HuH-7 (cell line): Measurements from ENCODE around the gene PNPLA1.

Experiments used
- DNase-seq: peaks from one replicate; pipeline ENCODE4 v3.0.0; 2011; ENCODE audit warnings: low spot score

Gene PNPLA1

DNA sequence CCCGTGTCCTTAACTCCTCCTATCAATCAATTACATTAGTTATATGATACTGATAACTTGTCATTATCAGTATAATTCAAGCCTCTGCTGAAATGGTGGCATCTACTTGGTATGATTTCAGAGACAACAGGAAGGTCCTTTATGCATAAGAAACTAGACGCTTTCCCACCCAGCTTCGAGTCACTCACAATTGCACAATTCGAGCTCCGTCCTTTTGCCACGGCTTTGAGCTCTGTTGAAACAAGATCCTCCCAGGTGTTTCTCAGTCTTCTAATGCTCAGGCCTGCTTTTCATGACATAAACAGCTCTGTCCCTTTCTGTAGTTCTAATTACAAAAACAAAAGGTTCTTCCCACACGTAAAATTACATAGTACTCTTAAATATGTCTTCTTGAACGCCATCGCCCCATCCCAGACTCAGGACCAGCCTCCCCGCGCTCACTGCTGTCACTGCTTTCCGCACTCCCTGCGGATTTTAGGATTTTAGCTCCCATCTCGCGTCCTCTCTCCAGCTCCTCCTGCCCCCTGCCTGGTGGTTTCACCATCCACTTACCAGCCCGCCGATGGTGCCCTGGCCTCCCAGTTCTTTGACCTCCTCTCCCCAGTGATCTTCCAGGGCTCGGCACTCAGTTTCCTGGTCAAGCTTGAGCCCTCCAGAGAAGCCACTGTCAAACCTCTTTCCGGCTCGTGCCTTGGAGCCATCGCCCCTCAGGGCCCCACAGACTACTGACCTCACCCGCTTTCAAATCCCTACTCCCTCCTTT lies 23.2 kb upstream of the PNPLA1 start:
- no peak for DNase-seq

- DNase-seq = no peak
Observed at GRCh38 chr6:36247693-36248092, 22.2 kb upstream of the PNPLA1 start.

DNA sequence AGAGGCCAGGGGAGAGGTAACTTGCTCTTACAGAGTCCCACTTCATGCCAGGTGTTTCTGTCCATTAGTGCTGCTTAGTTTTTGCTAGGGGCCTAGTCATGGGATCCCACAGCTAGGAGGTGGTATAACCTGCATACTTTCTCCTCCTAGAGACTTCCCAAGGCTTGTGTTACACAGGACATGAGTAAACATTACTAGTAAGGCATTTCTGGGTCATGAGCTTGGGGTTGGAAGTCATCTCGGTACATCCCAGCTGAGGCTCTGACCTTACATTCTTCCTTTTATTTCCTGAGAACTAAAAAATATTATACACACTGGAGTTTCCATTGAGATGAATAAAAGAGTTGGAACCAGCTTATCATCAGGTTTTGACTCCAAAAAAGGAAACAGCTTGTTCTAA lies 20.9 kb upstream of the PNPLA1 start:
- peak; percentile 23 for DNase-seq

DNA sequence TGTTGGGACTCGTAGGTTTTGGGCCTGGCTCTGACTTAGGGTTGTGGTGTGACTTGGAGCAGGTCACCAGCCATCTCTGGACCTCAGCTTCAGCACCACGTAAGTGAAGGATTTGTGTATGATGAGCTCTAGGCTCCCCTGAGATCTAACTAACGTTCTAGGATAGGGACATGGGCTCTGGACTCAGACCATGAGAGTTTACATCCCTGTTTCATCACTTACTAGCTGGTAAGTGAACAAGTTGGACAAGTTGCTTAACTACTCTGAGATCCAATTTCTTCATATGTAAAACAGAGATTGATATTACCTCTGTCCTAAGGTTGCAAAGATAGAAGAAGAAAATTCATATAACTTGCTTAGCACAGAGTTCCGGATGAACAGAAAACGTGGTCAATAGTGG lies 20.3 kb upstream of the PNPLA1 start:
- no peak for DNase-seq

- no peak for DNase-seq
Observed at GRCh38 chr6:36252005-36252404, 17.9 kb upstream of the PNPLA1 start.

- DNase-seq = no peak
Observed at GRCh38 chr6:36263390-36264000, 6.4 kb upstream of the PNPLA1 start.

GRCh38 chr6:36265744-36266143 lies 4.1 kb upstream of the PNPLA1 start:
- DNase-seq = no peak

DNA sequence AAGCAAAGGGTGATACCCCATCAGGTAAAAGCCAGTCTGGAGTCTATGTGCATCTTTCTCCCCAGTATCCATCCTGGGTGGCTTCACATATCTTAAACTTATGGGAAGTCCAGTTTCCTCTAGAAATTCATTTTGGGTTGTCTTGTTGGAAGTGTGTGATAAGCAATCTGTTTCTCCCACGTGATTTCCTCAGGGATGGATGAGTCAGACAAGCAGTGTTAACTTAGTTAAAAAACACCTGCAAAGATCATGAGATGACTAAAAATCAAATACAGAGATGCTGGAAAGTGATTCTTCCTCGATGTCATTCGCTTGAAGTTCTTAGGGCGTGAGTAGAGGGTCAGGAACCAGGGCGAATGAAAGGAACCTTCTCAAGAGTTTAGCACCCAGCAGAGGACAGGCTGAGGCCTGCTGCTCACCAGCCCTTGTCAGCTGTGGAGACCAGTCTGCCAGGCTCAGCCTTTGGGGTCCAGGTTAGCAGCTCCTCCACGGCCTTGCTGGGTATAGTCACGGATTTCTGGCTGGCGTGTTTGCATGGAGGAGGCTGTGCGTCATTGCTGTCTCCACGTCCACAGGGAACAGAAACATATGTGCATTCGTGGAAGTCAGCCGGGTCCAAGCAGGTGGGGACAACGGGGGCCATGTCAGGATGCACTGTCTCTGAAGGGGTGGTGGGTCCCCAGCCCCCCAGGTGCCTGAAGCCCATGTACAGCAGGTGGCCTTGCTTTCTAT lies 2.8 kb upstream of the PNPLA1 start:
- DNase-seq = no peak

DNA sequence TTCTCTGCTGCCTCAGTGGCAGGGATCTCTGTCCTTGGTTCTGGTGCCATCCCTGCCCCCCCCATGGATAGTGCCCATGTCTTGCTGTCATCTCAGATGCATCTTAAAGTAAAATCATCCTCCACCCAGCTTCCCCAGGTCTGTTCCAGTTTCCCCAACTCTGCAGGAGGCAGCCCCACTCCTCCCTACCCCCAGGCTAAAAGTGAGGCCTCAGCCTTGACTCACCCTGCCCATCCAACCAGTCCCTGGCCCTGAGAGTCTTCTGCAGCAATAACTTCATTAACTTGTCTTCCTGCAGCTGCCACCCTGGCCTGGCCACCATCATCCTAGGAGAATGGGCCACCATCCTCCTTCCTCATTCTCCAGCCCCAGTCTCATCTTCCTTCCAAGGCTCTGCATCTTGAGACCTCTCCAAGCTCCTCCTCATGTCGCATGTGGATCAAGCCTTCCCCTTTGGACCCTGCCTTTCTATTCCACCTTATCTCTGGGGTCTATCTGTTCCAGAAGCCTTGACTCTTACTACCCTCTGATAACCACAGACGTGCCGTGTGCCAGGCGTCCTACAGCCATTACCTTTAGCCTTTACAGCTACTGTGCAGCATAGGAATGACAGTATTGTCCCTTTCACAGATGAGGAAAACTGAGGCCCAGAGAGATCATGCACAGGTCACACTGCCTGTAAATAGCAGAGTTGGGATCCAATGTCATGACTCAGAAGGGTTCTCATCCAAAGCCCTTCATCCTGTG lies 2.0 kb upstream of the PNPLA1 start:
- no peak for DNase-seq

GRCh38 chr6:36268478-36269275 lies 1.2 kb upstream of the PNPLA1 start:
- no peak for DNase-seq

- no peak for DNase-seq
Observed at GRCh38 chr6:36272234-36272633, 2.4 kb downstream of the PNPLA1 start.

DNA sequence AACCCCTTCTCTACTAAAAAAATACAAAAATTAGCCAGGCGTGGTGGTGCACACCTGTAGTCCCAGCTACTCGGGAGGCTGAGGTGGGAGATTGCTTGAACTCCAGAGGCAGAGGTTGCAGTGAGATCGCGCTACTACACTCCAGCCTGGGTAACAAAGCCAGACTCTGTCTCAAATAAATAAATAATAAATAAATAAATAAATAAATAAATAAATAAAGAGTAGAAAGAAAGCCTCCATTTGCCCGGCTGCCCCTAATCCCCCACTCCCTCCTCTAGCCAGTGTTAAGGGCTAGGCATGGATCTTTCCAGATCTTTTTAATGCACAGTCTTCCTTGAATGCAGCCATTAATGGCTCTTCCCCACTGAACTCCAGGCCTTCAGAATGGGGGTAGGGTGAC lies 3.2 kb downstream of the PNPLA1 start:
- no peak for DNase-seq

DNA sequence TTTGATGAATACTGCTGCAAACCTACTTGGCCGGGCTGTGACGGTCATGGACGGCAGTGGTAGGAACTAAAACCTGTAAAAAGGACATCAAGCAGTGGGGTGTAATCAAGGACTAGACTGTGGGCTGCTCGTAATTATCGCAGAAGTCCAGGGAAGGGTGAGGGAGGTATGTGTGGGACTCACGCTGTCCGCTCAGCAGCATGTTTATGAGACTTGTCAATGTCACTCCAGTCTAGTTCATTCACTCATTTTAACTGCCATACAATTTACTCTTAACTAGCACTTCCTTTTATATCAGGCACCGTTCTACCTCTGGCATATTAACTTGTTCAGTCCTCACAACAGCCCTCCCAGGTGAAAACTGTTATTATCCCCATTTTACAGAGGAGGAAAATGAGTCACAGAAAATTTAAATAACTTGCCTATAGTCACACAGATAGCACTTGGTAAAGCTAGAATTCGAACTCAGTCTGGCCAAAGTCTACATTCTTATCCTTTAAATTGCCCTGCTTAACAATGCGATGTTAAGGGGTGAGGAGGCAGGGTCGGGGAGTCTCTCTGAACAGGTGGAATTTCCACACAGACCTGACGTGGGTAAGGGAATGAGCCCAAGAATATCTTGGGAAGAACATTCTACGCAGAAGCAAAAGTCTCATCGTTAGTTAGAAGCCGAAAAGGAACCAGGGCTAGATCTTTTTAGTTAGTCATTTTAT lies 4.1 kb downstream of the PNPLA1 start:
- DNase-seq = no peak

GRCh38 chr6:36276581-36277536 lies 7.0 kb downstream of the PNPLA1 start:
- DNase-seq = no peak

GRCh38 chr6:36277946-36278470 lies 8.1 kb downstream of the PNPLA1 start:
- no peak for DNase-seq

DNA sequence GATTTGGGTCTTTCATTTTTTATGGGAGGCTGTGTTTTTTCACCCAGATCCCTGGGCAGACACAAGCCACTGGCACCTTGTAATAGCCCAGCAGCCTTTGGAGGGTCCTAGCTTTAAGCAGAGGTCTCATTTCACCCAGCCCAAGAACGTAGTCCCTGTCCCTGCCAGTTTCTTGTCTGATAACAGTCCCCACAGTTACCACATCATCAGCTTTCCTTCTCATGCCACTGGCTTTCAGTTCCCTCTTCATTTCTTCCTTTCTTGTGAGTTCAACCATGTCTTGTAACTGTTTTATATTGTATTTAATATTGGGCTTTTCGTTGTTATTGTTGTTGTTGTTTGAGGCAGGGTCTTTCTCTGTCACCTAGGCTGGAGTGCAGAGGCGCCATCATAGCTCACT lies 10.6 kb downstream of the PNPLA1 start:
- DNase-seq = no peak

DNA sequence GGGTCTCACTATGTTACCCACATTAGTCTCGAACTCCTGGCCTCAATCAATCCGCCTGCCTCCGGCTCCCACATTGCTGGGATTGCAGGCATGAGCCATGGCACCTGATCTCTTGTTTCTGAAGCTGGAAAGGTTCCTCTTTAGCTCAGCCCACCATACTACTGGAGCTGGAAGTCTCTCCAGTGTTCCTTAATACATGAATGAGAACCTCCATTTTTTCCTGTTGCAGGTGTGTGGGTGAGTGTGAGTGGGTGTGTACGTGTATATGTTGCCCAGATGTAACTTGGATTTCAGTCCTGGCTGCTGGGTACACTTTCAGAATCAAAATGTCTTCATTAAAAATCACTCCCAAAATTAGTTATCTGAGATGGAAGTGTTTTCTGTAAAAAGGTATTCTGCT lies 11.1 kb downstream of the PNPLA1 start:
- no peak for DNase-seq

DNA sequence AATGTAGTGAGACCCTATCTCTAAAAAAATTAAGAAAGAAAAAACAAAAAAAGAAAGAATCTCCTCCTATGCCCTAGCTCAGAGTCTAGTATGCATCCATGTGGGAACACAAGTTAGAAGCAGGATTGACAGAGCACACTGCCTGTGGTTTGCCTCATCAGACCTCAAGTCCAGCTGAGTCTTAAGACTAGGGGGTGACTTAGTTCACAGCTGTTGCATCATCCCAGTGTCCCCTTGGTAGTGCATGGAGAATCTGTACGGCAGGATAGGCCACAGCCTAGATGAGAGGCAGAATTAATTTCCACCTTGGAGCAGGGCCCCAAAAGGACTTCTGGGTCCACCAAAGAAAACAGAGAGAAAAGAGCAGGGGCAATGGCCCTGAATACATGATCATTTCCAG lies 13.7 kb downstream of the PNPLA1 start:
- DNase-seq = no peak

DNA sequence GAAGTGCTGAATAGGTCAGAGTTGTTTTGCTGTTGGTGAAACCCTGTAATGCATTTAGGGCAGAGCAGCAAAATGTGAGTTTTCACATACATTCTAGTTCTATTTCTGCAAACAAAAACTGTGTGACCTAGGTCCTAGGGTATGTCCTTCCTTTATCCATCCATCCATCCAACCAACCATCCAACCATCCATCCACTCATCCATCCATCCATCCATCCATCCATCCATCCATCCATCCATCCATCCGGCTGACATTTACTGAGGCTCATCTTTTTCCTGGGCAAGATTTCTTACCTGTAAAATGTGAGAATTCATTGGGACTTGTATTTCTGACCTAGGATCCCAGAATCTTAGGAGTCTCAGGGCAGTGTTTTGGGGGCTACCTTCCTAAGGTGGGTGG lies 14.5 kb downstream of the PNPLA1 start:
- no peak for DNase-seq
